Heart left ventricle (tissue), 16 donors: ENCODE results near the gene MST1R. TPM values are rescaled to one million over a fixed set of nuclear protein-coding genes. Genes with fewer than 3 reads are reported as not detected.

Source experiments
- ATAC-seq, 4 donors: fragments of 200-7000 bp; cut with Tn5 transposase; one replicate each; pipeline ENCODE4 v1.9.1; 2020 to 2022; ENCODE audit warnings: moderate library complexity in 4 of 4, mild to moderate bottlenecking in 3 of 4, moderate number of reproducible peaks in 1 of 4
- DNase-seq, 5 donors: peaks; one replicate each; pipeline ENCODE4 v3.0.0-alpha.2; 2020
- H3K27ac ChIP-seq, 12 donors: fragments of 200-600 bp; sonication (generic) in 4 of 12; one replicate each; pipeline versions ENCODE4 v1.5.0 to v1.8.0; 2016 to 2022; ENCODE audit warnings: mild to moderate bottlenecking in 2 of 12
- H3K27me3 ChIP-seq, 9 donors: fragments of 200-600 bp; sonication (generic) in 2 of 9; one replicate each; pipeline versions ENCODE4 v1.5.1 to v1.8.0; 2016 to 2022; ENCODE audit warnings: mild to moderate bottlenecking in 3 of 9
- H3K36me3 ChIP-seq, 9 donors: fragments of 200-600 bp; sonication (generic) in 2 of 9; one replicate each; pipeline versions ENCODE4 v1.5.0 to v1.8.0; 2018 to 2022; ENCODE audit warnings: mild to moderate bottlenecking in 2 of 9
- H3K4me1 ChIP-seq, 12 donors: fragments of 200-600 bp; sonication (generic) in 4 of 12; one replicate each; pipeline versions ENCODE4 v1.5.0 to v1.8.0; 2016 to 2022; ENCODE audit warnings: mild to moderate bottlenecking in 3 of 12
- H3K4me3 ChIP-seq, 12 donors: fragments of 200-600 bp; sonication (generic) in 4 of 12; one replicate each; pipeline versions ENCODE4 v1.5.0 to v1.8.0; 2017 to 2022; ENCODE audit warnings: mild to moderate bottlenecking in 9 of 12, moderate library complexity in 4 of 12
- H3K9me3 ChIP-seq, 12 donors: fragments of 200-600 bp; sonication (generic) in 4 of 12; one replicate each; pipeline versions ENCODE4 v1.5.0 to v1.8.0; 2016 to 2022; ENCODE audit warnings: mild to moderate bottlenecking in 1 of 12
- POLR2A ChIP-seq, 2 donors: fragments of 450-650 bp; IDR thresholded peaks; one replicate each; pipeline ENCODE4 v1.6.1; 2017; ENCODE audit warnings: antibody characterized with exemption in 2 of 2, mild to moderate bottlenecking in 2 of 2, moderate library complexity in 2 of 2
- WGBS, 4 donors: extraction: QIAGEN DNeasy Blood & Tissue Kit in 2 of 4; methylation state at CpG; one replicate each; pipeline versions ENCODE4 v1.1.5 to v1.1.7; 2013 to 2018; 5-methylcytosine and 5-hydroxymethylcytosine counted together
- intact Hi-C, 10 donors: fragments of 100-400 bp; cut with DNase I; formaldehyde crosslinking; loops; one replicate each; pipeline versions ENCODE4 v1.11.1 to v1.14.2; 2022
- polyA plus RNA-seq, 2 donors: library from polyadenylated mRNA; stranded (reverse); fragments of 200-250 nt; gene quantifications; one replicate each; pipeline ENCODE4 v1.2.3, GENCODE V29; 2013
- total RNA-seq, 9 donors: library from RNA; depleted of rRNA in 2 of 9; stranded (reverse); fragments of >200 nt in 2 of 9; fragmentation: NEBNext Ultra II Directional in 3 of 9; extraction: Animal tissue kit (Norgen Biotek cat#: 25700) in 3 of 9; gene quantifications; one replicate each; pipeline versions ENCODE4 v1.1.0 to v1.2.4, GENCODE V29; 2016 to 2023
- TF ChIP-seq, protein P1 (sequence below), 12 donors: fragments of 200-600 bp; sonication (generic) in 4 of 12; IDR thresholded peaks; one replicate each; pipeline versions ENCODE4 v1.5.0 to v1.8.0; 2018 to 2022; ENCODE audit warnings: antibody characterized with exemption in 12 of 12, mild to moderate bottlenecking in 5 of 12
- donor health status: ischemic (EF 13 %, LVEDD 7.1; RV severe dilation, severe dysfunction).
- donor health status: healthy with polysubstance abuse.
- donor health status: DM: no; HTN: yes; CAD: no.
- donor health status: DM: no; HTN: no; CAD: no.
- donor health status: ischemic (EF 25% LVEDD 6.9; RV normal size, moderate dysfunction).
- donor health status: ischemic (EF 25% LVEDD 5.7; RV mildly dilated, moderate dysfunction).
- donor health status: healthy.
- donor health status: DM: yes; HTN: yes; CAD: no.
- donor health status: ischemic (EF 35%, LVEDD 5.7; RV mildly dilated, moderate dysfunction).
- donor health status: nonischemic (EF 11% LVEDD 7.7; RV severe dilation, severe dysfunction).
- donor health status: DM: yes; HTN: yes; CAD: no.
- donor health status: PGD.
- donor health status: ischemic (EF 29% LVEDD 5.4; RV normal size, mild dysfunction).
- donor health status: nonischemic (EF 23%, LVEDD 6.1; RV moderate dilation, normal function).

MST1R gene
- total and polyA plus RNA-seq, 11 donors, result 0.79 to 8.9 (median 1.8) TPM

DNA sequence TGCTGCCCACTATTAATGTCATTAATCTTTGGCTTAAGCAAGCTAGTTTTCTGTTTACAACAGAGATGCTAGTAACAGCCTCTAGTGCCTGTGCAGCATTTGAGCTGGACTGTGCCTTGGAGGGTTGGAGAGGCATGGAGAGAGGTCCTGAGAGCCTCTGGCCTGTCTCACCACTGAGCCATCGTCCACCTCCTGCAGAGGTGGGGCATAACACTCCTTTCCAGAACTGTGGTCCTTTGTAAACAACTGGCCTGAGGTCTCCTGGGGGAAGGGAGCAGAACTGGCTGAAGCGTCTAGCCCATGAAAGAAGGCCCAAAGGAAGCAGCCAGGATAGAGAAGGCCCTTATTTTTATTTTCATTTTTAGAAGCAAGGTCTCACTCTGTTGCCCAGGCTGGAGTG, 24.0 kb downstream of the MST1R start:
- no peak for DNase-seq
- WGBS, 4 donors, result 45 to 61% (median 48%) methylated on average over 2 of the region's 2 CpGs
- no peaks in the 10 kb centered on the region for H3K9me3 ChIP-seq
- no peak for ATAC-seq
- TF ChIP-seq, protein P1, sequence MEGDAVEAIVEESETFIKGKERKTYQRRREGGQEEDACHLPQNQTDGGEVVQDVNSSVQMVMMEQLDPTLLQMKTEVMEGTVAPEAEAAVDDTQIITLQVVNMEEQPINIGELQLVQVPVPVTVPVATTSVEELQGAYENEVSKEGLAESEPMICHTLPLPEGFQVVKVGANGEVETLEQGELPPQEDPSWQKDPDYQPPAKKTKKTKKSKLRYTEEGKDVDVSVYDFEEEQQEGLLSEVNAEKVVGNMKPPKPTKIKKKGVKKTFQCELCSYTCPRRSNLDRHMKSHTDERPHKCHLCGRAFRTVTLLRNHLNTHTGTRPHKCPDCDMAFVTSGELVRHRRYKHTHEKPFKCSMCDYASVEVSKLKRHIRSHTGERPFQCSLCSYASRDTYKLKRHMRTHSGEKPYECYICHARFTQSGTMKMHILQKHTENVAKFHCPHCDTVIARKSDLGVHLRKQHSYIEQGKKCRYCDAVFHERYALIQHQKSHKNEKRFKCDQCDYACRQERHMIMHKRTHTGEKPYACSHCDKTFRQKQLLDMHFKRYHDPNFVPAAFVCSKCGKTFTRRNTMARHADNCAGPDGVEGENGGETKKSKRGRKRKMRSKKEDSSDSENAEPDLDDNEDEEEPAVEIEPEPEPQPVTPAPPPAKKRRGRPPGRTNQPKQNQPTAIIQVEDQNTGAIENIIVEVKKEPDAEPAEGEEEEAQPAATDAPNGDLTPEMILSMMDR (IDR thresholded peaks at IDR 0.05), result no peak
- TF ChIP-seq POLR2A (IDR thresholded peaks at IDR 0.05), result no peak
- peaks cover 4 to 28% (median 23%) of the 10 kb centered on the region in 12 donors for H3K4me1 ChIP-seq
- no peaks in the 10 kb centered on the region for H3K36me3 ChIP-seq
- no peak overlapping the region for H3K27ac ChIP-seq
- intact Hi-C loops, result no loop called here
- no peaks in the 10 kb centered on the region for H3K27me3 ChIP-seq
- no peak overlapping the region for H3K4me3 ChIP-seq

GRCh38 chr3:49878686-49879085, 25.0 kb downstream of the MST1R start:
- peaks cover 4 to 28% (median 23%) of the 10 kb centered on the region in 12 donors for H3K4me1 ChIP-seq
- intact Hi-C loops, result no loop called here
- ATAC-seq (no peak), DNase-seq (no peak)
- no peaks in the 10 kb centered on the region for H3K36me3 ChIP-seq
- no peaks in the 10 kb centered on the region for H3K9me3 ChIP-seq
- no peak overlapping the region for H3K27ac ChIP-seq
- no peaks in the 10 kb centered on the region for H3K27me3 ChIP-seq
- no peak for TF ChIP-seq POLR2A (IDR thresholded peaks at IDR 0.05)
- TF ChIP-seq, protein P1 (IDR thresholded peaks at IDR 0.05), result no peak
- no peak overlapping the region for H3K4me3 ChIP-seq

GRCh38 chr3:49877716-49878115, 26.0 kb downstream of the MST1R start:
- Histone ChIP-seq H3K27ac (no peak overlapping the region), H3K4me1 (peaks cover 4 to 25% (median 21%) of the 10 kb centered on the region in 12 donors), H3K4me3 (no peak overlapping the region), H3K36me3 (no peaks in the 10 kb centered on the region), H3K27me3 (no peaks in the 10 kb centered on the region), H3K9me3 (no peaks in the 10 kb centered on the region)
- ATAC-seq (no peak), DNase-seq (no peak)
- intact Hi-C loops, result no loop called here
- TF ChIP-seq, protein P1 (IDR thresholded peaks at IDR 0.05), result no peak
- TF ChIP-seq POLR2A (IDR thresholded peaks at IDR 0.05), result no peak
- 75 to 100% (median 84%) methylated on average over 2 of the region's 2 CpGs for WGBS, 4 donors

DNA sequence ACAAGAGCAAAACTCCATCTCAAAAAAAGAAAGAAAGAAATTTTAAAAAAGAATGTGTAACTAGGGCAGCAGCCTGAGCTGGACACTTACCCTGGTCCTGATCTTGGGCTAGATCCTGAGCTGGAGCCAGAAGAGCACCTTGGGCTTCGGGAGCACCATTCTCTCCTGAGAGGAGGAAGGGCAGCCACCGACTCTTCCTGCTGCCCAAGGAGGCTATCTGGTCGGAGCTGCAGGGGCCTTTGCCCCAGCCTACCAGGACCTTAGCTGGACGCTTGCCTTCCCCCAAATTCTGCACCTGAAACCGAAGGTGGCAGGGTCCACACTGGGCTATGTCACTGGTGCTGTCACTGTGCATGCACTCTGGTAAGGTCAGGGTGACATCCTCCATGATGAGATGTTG, 27.1 kb downstream of the MST1R start:
- Histone ChIP-seq H3K27ac (no peak overlapping the region), H3K9me3 (no peaks in the 10 kb centered on the region), H3K27me3 (peaks cover 0 to 2% (median 0%) of the 10 kb centered on the region in 9 donors), H3K36me3 (no peaks in the 10 kb centered on the region), H3K4me1 (peaks cover 4 to 14% (median 12%) of the 10 kb centered on the region in 12 donors), H3K4me3 (no peak overlapping the region)
- WGBS, 4 donors, result 83 to 89% (median 84%) methylated on average over 3 to 5 of the region's 5 CpGs
- DNase-seq, result no peak
- no peak for ATAC-seq
- intact Hi-C loops, result no loop called here
- TF ChIP-seq, protein P1 (IDR thresholded peaks at IDR 0.05), result no peak
- no peak for TF ChIP-seq POLR2A (IDR thresholded peaks at IDR 0.05)
